AG04449 (cell line): Measurements from ENCODE around the gene KIF4B.
"Not testable (repeated sequence)": the region's sequence is repeated elsewhere in the genome, so short reads cannot be mapped to it uniquely, and the experiment has no call there.

ENCODE experiments used
- CTCF ChIA-PET: fragments of 350-600 bp; formaldehyde crosslinking; extraction: SDS; loops from one replicate; lab custom pipeline; 2021; ENCODE audit warnings: antibody characterized with exemption; lab: Yijun Ruan, JAX
- POLR2A ChIA-PET: fragments of 400-600, 350-600 bp; formaldehyde crosslinking; extraction: SDS; loops from one replicate; lab custom pipeline; 2020; ENCODE audit warnings: antibody characterized with exemption, inconsistent platforms; lab: Yijun Ruan, JAX
- DNase-seq: peaks from one replicate; pipeline ENCODE4 v3.0.0-alpha.2; 2010; ENCODE audit warnings: low read depth, low spot score
- H3K4me3 ChIP-seq: 2 replicates; pipeline ENCODE4 v1.5.1; 2011; ENCODE audit warnings: low read depth, mild to moderate bottlenecking, control low read depth, low read length
- CTCF ChIP-seq: IDR thresholded peaks from one replicate; pipeline ENCODE4 v1.5.1; 2011; ENCODE audit warnings: mild to moderate bottlenecking, moderate library complexity, low read length, control low read depth, inconsistent platforms; ENCODE audit not compliant: insufficient read depth; ENCODE audit errors: missing control alignments

Gene KIF4B

GRCh38 chr5:155029240-155029639 is 15.7 kb downstream of the KIF4B start:
- POLR2A ChIA-PET = no interaction called here

GRCh38 chr5:155034145-155034744 is 20.7 kb downstream of the KIF4B start:
- CTCF ChIA-PET, DNase-seq, POLR2A ChIA-PET, H3K4me3 ChIP-seq: not testable (repeated sequence)

More at GRCh38 chr5:155029240-155029639, 15.7 kb downstream of the KIF4B start:
- TF ChIP-seq CTCF = no peak
- CTCF ChIA-PET = interaction anchor here (1.2 to 2.6 kb wide), 4 partner anchors 20 to 118 kb away, joined by 3 to 15 read pairs (median 4); no protein-coding TSS in a partner anchor
- no peak for DNase-seq
- no peak overlapping the region for H3K4me3 ChIP-seq

- CTCF ChIA-PET, DNase-seq, H3K4me3 ChIP-seq, POLR2A ChIA-PET: not testable (repeated sequence)
These were observed 21.5 kb downstream of the KIF4B start for GRCh38 chr5:155035087-155035486.

- ChIA-PET POLR2A (no interaction called here), CTCF (no interaction called here)
- no peak overlapping the region for H3K4me3 ChIP-seq
- TF ChIP-seq CTCF = no peak
- no peak for DNase-seq
These were observed 27.6 kb downstream of the KIF4B start for GRCh38 chr5:155040984-155041653.

- TF ChIP-seq CTCF = no peak
- no peak overlapping the region for H3K4me3 ChIP-seq
- CTCF ChIA-PET = no interaction called here
- POLR2A ChIA-PET = no interaction called here
- DNase-seq = no peak
These were observed 31.0 kb downstream of the KIF4B start for GRCh38 chr5:155044591-155044990.

- no peak for TF ChIP-seq CTCF
- ChIA-PET POLR2A (no interaction called here), CTCF (no interaction called here)
- no peak for DNase-seq
- H3K4me3 ChIP-seq = no peak overlapping the region
These were observed 33.0 kb downstream of the KIF4B start for GRCh38 chr5:155046591-155046990.

- DNase-seq = no peak
- ChIA-PET CTCF (no interaction called here), POLR2A (no interaction called here)
- no peak for TF ChIP-seq CTCF
- H3K4me3 ChIP-seq = no peak overlapping the region
These were observed 34.3 kb downstream of the KIF4B start for GRCh38 chr5:155047818-155048217.
